Measurements from ENCODE around the gene SLCO2A1.

SLCO2A1 gene

GRCh38 chr3:133914839-133915600, 114.7 kb downstream of the SLCO2A1 start:
- TF ChIP-seq GATA2 (IDR thresholded peaks at IDR 0.05; ENCODE audit: low read depth, low read length), result no peak
- TF ChIP-seq GATA3 (IDR thresholded peaks at IDR 0.05; ENCODE audit: low read depth, low read length), result no peak

GRCh38 chr3:133910422-133910821, 119.3 kb downstream of the SLCO2A1 start:
- no peak for TF ChIP-seq GATA2 (IDR thresholded peaks at IDR 0.05; ENCODE audit: low read depth, low read length)
- no peak for TF ChIP-seq GATA3 (IDR thresholded peaks at IDR 0.05; ENCODE audit: low read depth, low read length)

GRCh38 chr3:133905376-133905775, 124.3 kb downstream of the SLCO2A1 start:
- TF ChIP-seq GATA3 (IDR thresholded peaks at IDR 0.05; ENCODE audit: low read depth, low read length), result no peak

- TF ChIP-seq GATA3 (IDR thresholded peaks at IDR 0.05; ENCODE audit: low read depth, low read length) (no peak), GATA2 (IDR thresholded peaks at IDR 0.05; ENCODE audit: low read depth, low read length) (no peak)
Measured at GRCh38 chr3:133901847-133902246, 127.9 kb downstream of the SLCO2A1 start.

- TF ChIP-seq GATA2 (IDR thresholded peaks at IDR 0.05; ENCODE audit: low read depth, low read length), result no peak
- TF ChIP-seq GATA3 (IDR thresholded peaks at IDR 0.05; ENCODE audit: low read depth, low read length), result no peak
Measured at GRCh38 chr3:133901083-133901482, 128.6 kb downstream of the SLCO2A1 start.

GRCh38 chr3:133899311-133899710, 130.4 kb downstream of the SLCO2A1 start:
- no peak for TF ChIP-seq GATA2 (IDR thresholded peaks at IDR 0.05; ENCODE audit: low read depth, low read length)
- TF ChIP-seq GATA3 (IDR thresholded peaks at IDR 0.05; ENCODE audit: low read depth, low read length), result no peak

- TF ChIP-seq GATA3 (IDR thresholded peaks at IDR 0.05; ENCODE audit: low read depth, low read length) (no peak), GATA2 (IDR thresholded peaks at IDR 0.05; ENCODE audit: low read depth, low read length) (no peak)
Measured at GRCh38 chr3:133897547-133897946, 132.2 kb downstream of the SLCO2A1 start.

GRCh38 chr3:133896002-133896761, 133.5 kb downstream of the SLCO2A1 start:
- TF ChIP-seq GATA3 (IDR thresholded peaks at IDR 0.05; ENCODE audit: low read depth, low read length) (no peak), GATA2 (IDR thresholded peaks at IDR 0.05; ENCODE audit: low read depth, low read length) (no peak)

- TF ChIP-seq GATA3 (IDR thresholded peaks at IDR 0.05; ENCODE audit: low read depth, low read length), result no peak
- no peak for TF ChIP-seq GATA2 (IDR thresholded peaks at IDR 0.05; ENCODE audit: low read depth, low read length)
Measured at GRCh38 chr3:133895208-133896001, 134.3 kb downstream of the SLCO2A1 start, which contains the start of gene RAB6B. Gene RAB6B, minus strand, starts transcription at chr3:133895882. Its CDS starts 416 bp downstream, at chr3:133895466.

GRCh38 chr3:133894353-133895207, 135.1 kb downstream of the SLCO2A1 start:
- no peak for TF ChIP-seq GATA3 (IDR thresholded peaks at IDR 0.05; ENCODE audit: low read depth, low read length)
- no peak for TF ChIP-seq GATA2 (IDR thresholded peaks at IDR 0.05; ENCODE audit: low read depth, low read length)

GRCh38 chr3:133893683-133894352, 135.9 kb downstream of the SLCO2A1 start:
- TF ChIP-seq GATA2 (IDR thresholded peaks at IDR 0.05; ENCODE audit: low read depth, low read length), result no peak
- TF ChIP-seq GATA3 (IDR thresholded peaks at IDR 0.05; ENCODE audit: low read depth, low read length), result no peak

GRCh38 chr3:133892541-133893231, 137.0 kb downstream of the SLCO2A1 start:
- TF ChIP-seq GATA3 (IDR thresholded peaks at IDR 0.05; ENCODE audit: low read depth, low read length), result no peak
- TF ChIP-seq GATA2 (IDR thresholded peaks at IDR 0.05; ENCODE audit: low read depth, low read length), result no peak

All from SH-SY5Y (cell line).